ENCODE data around the gene ERBB3. TPM values are rescaled to one million over a fixed set of nuclear protein-coding genes. Genes with fewer than 3 reads are reported as not detected.

Gene ERBB3
- total RNA-seq, 1 experiment from 2014 or later: 56.5 TPM

- Histone ChIP-seq H3K27me3 (ENCODE audit: insufficient read depth, low read length) (no peaks in the 10 kb centered on the region), H3K9ac (ENCODE audit: extremely low read depth, insufficient read length, low read length) (no peak overlapping the region), H3K4me2 (ENCODE audit: insufficient read depth, insufficient read length, low read length) (no peak overlapping the region), H3K23ac (ENCODE audit: insufficient read length, low read depth, low read length) (no peak overlapping the region), H2BK5ac (ENCODE audit: insufficient read length, low read length) (no peak overlapping the region), H3K14ac (ENCODE audit: insufficient read depth, low read length) (no peak overlapping the region), H4K5ac (ENCODE audit: insufficient read length, low read depth, low read length) (no peak overlapping the region), H3K79me2 (ENCODE audit: insufficient read depth, low read length) (no peaks in the 10 kb centered on the region), H2AK5ac (ENCODE audit: insufficient read length, low read length) (no peak overlapping the region), H3K4me1 (ENCODE audit: insufficient read depth, low read length) (no peaks in the 10 kb centered on the region), H3K56ac (ENCODE audit: insufficient read length, low read depth, low read length) (no peak overlapping the region), H3K18ac (ENCODE audit: insufficient read length, low read depth, low read length) (no peak overlapping the region), H2BK12ac (ENCODE audit: insufficient read length, low read depth, low read length) (no peak overlapping the region), H3K4ac (ENCODE audit: low read depth, low read length) (no peak overlapping the region), H3K79me1 (ENCODE audit: insufficient read depth, low read depth, low read length, poor library complexity, severe bottlenecking) (no peaks in the 10 kb centered on the region), H4K91ac (ENCODE audit: insufficient read length, low read depth, low read length) (no peak overlapping the region), H3K27ac (ENCODE audit: insufficient read length, low read depth, low read length) (no peak overlapping the region), H4K20me1 (ENCODE audit: control insufficient read depth, insufficient read depth, insufficient read length) (no peaks in the 10 kb centered on the region), H3T11ph (ENCODE audit: low read length) (no peak overlapping the region), H2BK20ac (ENCODE audit: low read depth, low read length, poor library complexity, severe bottlenecking) (no peak overlapping the region), H3K9me3 (ENCODE audit: control insufficient read depth, low read depth, low read length) (no peaks in the 10 kb centered on the region), H2AFZ (ENCODE audit: low read length) (no peak overlapping the region), H3K23me2 (ENCODE audit: insufficient read length, low read depth, low read length, poor library complexity, severe bottlenecking) (peaks cover 13% of the 10 kb centered on the region), H4K8ac (replicated peaks; ENCODE audit: insufficient read length, low read depth, low read length) (no peak overlapping the region), H2BK15ac (ENCODE audit: low read depth, low read length) (no peak overlapping the region), H2BK120ac (ENCODE audit: low read depth, low read length, poor library complexity, severe bottlenecking) (no peak overlapping the region)
- Mint-ChIP-seq H3K36me3 (ENCODE audit: insufficient read depth in 1 of 3, low read depth in 3 of 3) (peaks cover 12 to 28% (median 21%) of the 10 kb centered on the region in 3 experiments; a peak in 6 of 7 replicates), H3K9me3 (no peaks in the 10 kb centered on the region; a peak in 1 of 5 replicates), H3K27me3 (ENCODE audit: low read depth) (no peaks in the 10 kb centered on the region), H3K27ac (peak overlapping the region in 2 of 3 experiments; percentile 24 to 37; a peak in 2 of 7 replicates), H3K4me1 (peaks cover 26 to 30% of the 10 kb centered on the region in 2 experiments), H3K4me3 (no peak overlapping the region)
- TF ChIP-seq CTCF (conservative IDR thresholded peaks at IDR 0.05): no peak
- DNase-seq: no peak
- no CpG with 5 or more reads among the region's 4 CpGs for WGBS (ENCODE audit: extremely low coverage, insufficient read length, low lambda C conversion rate)
These were observed 44.2 kb downstream of the ERBB3 start for GRCh38 chr12:56124133-56124532.
